Esophagus squamous epithelium (tissue), 5 donors: Measurements from ENCODE around the gene KCNH1. TPM values are rescaled to one million over a fixed set of nuclear protein-coding genes. Genes with fewer than 3 reads are reported as not detected.

Source experiments
- DNase-seq: peaks from one replicate; lab custom pipeline; 2025; lab: John Stamatoyannopoulos, UW
- H3K27ac ChIP-seq, 4 donors: fragments of 200-600 bp; sonication (generic); one replicate each; pipeline ENCODE4 v1.5.1; 2016 to 2019; ENCODE audit warnings: mild to moderate bottlenecking in 1 of 4
- H3K27me3 ChIP-seq, 4 donors: fragments of 200-600 bp; sonication (generic); 1 replicate in 3 of 4; 2 replicates in 1 of 4; pipeline versions ENCODE4 v1.5.1 to v1.6.0; 2017 to 2021; ENCODE audit warnings: antibody characterized with exemption in 1 of 4
- H3K36me3 ChIP-seq, 3 donors: fragments of 200-600 bp; sonication (generic); one replicate each; pipeline ENCODE4 v1.5.1; 2016 to 2019
- H3K4me1 ChIP-seq, 3 donors: fragments of 200-600 bp; sonication (generic); one replicate each; pipeline ENCODE4 v1.5.1; 2017 to 2019
- H3K4me3 ChIP-seq, 4 donors: fragments of 200-600 bp; sonication (generic); 1 replicate in 3 of 4; 2 replicates in 1 of 4; pipeline ENCODE4 v1.5.1; 2016 to 2019; ENCODE audit warnings: mild to moderate bottlenecking in 2 of 4, moderate library complexity in 1 of 4
- H3K9me3 ChIP-seq, 3 donors: fragments of 200-600 bp; sonication (generic); one replicate each; pipeline ENCODE4 v1.5.1; 2016 to 2019
- POLR2A ChIP-seq, 4 donors: fragments of 450-650 bp; IDR thresholded peaks; one replicate each; pipeline ENCODE4 v1.6.1; 2017; ENCODE audit warnings: antibody characterized with exemption in 4 of 4, mild to moderate bottlenecking in 4 of 4, moderate library complexity in 3 of 4
- WGBS, 2 donors: methylation state at CpG; one replicate each; pipeline ENCODE4 v1.1.5; 2018; 5-methylcytosine and 5-hydroxymethylcytosine counted together
- intact Hi-C: fragments of 100-400 bp; cut with DNase I; formaldehyde crosslinking; loops from one replicate; pipeline ENCODE4 v1.15.0; 2022
- total RNA-seq, 4 donors: library from RNA; depleted of rRNA; stranded (reverse); fragments of >200 nt; gene quantifications; one replicate each; pipeline ENCODE4 v1.1.0, GENCODE V29; 2016
- TF ChIP-seq, protein P1 (sequence below), 6 experiments: fragments of 450-650 bp in 4 of 6; fragments of 200-600 bp in 2 of 6; sonication (generic) in 2 of 6; IDR thresholded peaks; one replicate each; pipeline ENCODE4 v1.5.1; 2016 to 2019; ENCODE audit warnings: antibody characterized with exemption in 6 of 6, mild to moderate bottlenecking in 4 of 6, moderate library complexity in 4 of 6
- donor health status: DM: yes; HTN: yes; CAD: no.

Gene KCNH1
- total RNA-seq, 4 donors from 2014 or later, result 0.57 to 1.0 (median 0.83) TPM; not detected in 1

DNA sequence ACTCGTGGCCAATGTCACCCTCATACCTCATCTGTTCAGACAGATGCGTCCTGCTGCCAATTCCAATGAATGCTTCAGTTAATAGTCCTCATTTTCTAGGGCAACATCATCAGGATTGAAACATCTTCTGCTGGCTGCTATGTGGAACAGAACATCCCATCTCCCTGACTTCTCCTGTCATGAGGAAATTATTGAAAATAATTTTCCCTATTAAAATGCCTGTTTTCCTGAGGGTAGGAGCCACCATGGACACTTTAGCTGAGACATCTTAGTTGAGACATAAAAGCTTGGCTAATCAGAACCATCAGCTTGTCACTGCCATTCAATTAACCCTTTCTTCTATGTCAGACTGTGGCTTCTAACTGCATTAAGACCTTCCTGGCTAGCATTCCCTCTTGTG, 409.2 kb downstream of the KCNH1 start:
- H3K27me3 ChIP-seq, result no peaks in the 10 kb centered on the region
- intact Hi-C loops, result no loop called here
- no peak overlapping the region for H3K27ac ChIP-seq
- 69 to 82% methylated on average over 2 of the region's 2 CpGs for WGBS, 2 donors
- no peaks in the 10 kb centered on the region for H3K9me3 ChIP-seq
- H3K36me3 ChIP-seq, result no peaks in the 10 kb centered on the region
- DNase-seq, result no peak
- H3K4me1 ChIP-seq, result no peaks in the 10 kb centered on the region
- no peak for TF ChIP-seq POLR2A (IDR thresholded peaks at IDR 0.05)
- TF ChIP-seq, protein P1, sequence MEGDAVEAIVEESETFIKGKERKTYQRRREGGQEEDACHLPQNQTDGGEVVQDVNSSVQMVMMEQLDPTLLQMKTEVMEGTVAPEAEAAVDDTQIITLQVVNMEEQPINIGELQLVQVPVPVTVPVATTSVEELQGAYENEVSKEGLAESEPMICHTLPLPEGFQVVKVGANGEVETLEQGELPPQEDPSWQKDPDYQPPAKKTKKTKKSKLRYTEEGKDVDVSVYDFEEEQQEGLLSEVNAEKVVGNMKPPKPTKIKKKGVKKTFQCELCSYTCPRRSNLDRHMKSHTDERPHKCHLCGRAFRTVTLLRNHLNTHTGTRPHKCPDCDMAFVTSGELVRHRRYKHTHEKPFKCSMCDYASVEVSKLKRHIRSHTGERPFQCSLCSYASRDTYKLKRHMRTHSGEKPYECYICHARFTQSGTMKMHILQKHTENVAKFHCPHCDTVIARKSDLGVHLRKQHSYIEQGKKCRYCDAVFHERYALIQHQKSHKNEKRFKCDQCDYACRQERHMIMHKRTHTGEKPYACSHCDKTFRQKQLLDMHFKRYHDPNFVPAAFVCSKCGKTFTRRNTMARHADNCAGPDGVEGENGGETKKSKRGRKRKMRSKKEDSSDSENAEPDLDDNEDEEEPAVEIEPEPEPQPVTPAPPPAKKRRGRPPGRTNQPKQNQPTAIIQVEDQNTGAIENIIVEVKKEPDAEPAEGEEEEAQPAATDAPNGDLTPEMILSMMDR (IDR thresholded peaks at IDR 0.05), result no peak
- no peak overlapping the region for H3K4me3 ChIP-seq

GRCh38 chr1:210723646-210724045, 410.3 kb downstream of the KCNH1 start:
- intact Hi-C loops, result no loop called here
- TF ChIP-seq, protein P1 (IDR thresholded peaks at IDR 0.05), result no peak
- TF ChIP-seq POLR2A (IDR thresholded peaks at IDR 0.05), result no peak
- H3K36me3 ChIP-seq, result no peaks in the 10 kb centered on the region
- H3K27me3 ChIP-seq, result no peaks in the 10 kb centered on the region
- H3K9me3 ChIP-seq, result no peaks in the 10 kb centered on the region
- no peak for DNase-seq
- no peak overlapping the region for H3K4me3 ChIP-seq
- H3K27ac ChIP-seq, result no peak overlapping the region
- 40 to 51% methylated on average over 4 of the region's 4 CpGs for WGBS, 2 donors
- no peaks in the 10 kb centered on the region for H3K4me1 ChIP-seq

DNA sequence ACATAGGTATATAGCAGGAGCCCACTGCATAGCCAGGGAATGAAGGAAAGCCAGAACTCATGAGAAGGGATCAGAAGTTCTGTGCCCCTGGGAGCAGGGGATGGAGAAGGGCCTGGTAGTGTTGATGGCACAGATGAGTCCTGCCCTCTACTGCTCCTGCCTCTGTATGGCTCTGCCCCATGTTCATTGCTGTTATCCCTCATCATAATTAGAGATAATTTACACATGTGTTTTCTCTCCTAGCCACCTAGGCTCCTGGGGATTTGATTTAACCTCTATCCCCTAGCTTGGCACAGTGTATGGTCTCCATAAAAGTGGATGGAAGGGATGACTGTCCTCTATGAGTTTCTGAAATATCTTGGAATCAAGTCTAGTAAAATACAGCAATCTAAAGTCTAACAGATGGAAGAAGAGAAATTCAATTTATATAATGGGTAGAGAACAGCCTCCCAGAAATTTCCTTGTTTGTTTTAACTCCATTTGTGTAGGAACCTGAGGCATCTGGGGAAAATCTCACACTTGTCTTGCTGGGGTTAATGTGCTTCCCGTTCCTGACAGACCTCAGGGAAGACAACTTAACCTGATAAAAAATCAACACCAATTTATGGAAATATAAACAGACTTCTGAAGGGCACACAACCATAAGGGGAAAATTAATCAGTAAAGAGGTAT, 411.4 kb downstream of the KCNH1 start:
- no peak overlapping the region for H3K4me3 ChIP-seq
- no peaks in the 10 kb centered on the region for H3K4me1 ChIP-seq
- H3K36me3 ChIP-seq, result no peaks in the 10 kb centered on the region
- no peak for DNase-seq
- H3K27me3 ChIP-seq, result no peaks in the 10 kb centered on the region
- WGBS, 2 donors, result 22 to 33% methylated on average over 1 of the region's 1 CpG
- no peak overlapping the region for H3K27ac ChIP-seq
- intact Hi-C loops, result no loop called here
- TF ChIP-seq, protein P1 (IDR thresholded peaks at IDR 0.05), result no peak
- TF ChIP-seq POLR2A (IDR thresholded peaks at IDR 0.05), result no peak
- H3K9me3 ChIP-seq, result no peaks in the 10 kb centered on the region

DNA sequence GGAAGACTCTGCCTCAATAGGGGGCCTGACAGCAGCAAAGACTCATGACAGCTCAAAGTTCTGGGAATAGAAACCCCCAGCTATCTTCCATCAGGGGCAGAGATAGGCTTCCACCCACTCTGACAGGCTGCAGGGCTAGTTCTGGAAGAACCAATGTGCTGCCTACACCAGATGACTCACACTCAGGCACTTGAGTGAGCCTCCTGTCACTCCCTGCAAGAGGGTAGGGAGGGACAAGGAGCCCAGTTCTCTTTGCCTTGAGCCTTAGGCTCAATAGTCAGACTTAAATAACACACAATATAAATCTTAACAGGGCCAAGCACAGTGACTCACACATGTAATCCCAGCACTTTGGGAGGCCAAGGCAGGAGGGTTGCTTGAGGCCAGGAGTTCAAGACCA, 418.9 kb downstream of the KCNH1 start:
- no peaks in the 10 kb centered on the region for H3K4me1 ChIP-seq
- DNase-seq, result no peak
- H3K27ac ChIP-seq, result no peak overlapping the region
- intact Hi-C loops, result no loop called here
- H3K4me3 ChIP-seq, result no peak overlapping the region
- no peaks in the 10 kb centered on the region for H3K27me3 ChIP-seq
- H3K36me3 ChIP-seq, result no peaks in the 10 kb centered on the region
- H3K9me3 ChIP-seq, result no peaks in the 10 kb centered on the region
- TF ChIP-seq, protein P1 (IDR thresholded peaks at IDR 0.05), result no peak
- TF ChIP-seq POLR2A (IDR thresholded peaks at IDR 0.05), result no peak

DNA sequence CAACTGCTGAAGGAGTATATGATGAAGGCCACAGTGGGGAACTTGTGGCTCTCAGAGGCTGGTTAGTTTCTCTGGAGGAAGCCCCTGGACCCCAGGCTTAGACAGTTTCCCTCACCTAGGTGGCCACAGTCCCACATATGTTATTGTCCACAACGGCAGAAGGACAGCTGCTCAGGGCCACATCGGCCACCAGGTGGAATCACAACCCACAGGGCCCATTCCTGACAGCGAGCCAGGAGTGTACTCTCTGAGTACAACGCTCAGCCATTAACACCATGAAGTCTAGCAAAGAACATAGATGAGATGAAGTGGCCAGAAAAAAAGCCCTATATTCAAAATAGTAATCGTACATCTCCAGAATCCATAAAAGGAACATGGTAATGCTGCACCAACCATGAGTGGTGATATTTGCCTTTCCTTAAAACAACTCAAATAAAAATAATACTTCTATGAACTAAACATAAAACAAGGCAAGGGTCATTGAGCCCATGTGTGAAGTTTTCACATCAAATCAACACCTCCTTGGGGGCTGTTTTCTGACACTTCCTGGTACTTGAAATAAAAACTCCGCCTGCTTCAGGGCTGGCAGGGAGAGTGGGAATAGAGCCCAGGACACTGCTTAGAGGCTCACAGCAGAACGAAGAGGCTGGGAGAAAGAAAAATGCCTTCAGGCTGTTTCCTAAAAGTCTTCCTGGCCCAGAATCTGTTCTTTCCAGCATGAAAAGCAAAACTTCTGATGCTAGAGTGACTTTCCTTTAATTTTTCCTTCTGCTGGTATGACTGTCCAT, 421.9 kb downstream of the KCNH1 start:
- intact Hi-C loops, result no loop called here
- Histone ChIP-seq H3K4me1 (no peaks in the 10 kb centered on the region), H3K9me3 (no peaks in the 10 kb centered on the region), H3K27me3 (no peaks in the 10 kb centered on the region), H3K27ac (no peak overlapping the region), H3K36me3 (no peaks in the 10 kb centered on the region), H3K4me3 (no peak overlapping the region)
- no peak for DNase-seq
- no peak for TF ChIP-seq POLR2A (IDR thresholded peaks at IDR 0.05)
- TF ChIP-seq, protein P1 (IDR thresholded peaks at IDR 0.05), result peak in 1 of 6 experiments; percentile 19
- 54 to 65% methylated on average over 7 of the region's 7 CpGs for WGBS, 2 donors
